ENCODE measurements around the gene RAPGEF5.

Gene RAPGEF5

DNA sequence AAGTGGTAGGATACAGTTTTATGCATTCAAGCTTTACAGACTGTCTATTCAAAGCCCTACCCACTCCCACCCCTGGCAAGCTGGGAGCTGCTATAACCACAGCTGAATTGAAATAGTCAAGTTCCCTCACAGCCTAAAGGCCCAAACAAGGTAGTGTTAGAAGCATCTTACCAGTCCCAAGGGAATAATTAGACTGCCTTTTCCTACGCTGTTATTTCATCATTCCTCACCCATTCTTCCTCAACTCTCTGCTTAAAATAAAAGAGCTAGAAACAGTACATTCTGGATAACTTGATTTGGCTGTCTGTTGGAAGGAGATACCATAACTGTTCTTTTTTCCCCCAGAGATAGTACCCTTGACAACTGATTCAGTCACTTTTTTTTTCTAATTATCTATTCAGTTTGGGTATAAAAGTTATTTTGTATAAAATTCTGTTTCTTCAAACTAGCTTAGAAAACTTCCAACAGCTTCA is 54.0 kb downstream of the RAPGEF5 start:
- no peak for DNase-seq

DNA sequence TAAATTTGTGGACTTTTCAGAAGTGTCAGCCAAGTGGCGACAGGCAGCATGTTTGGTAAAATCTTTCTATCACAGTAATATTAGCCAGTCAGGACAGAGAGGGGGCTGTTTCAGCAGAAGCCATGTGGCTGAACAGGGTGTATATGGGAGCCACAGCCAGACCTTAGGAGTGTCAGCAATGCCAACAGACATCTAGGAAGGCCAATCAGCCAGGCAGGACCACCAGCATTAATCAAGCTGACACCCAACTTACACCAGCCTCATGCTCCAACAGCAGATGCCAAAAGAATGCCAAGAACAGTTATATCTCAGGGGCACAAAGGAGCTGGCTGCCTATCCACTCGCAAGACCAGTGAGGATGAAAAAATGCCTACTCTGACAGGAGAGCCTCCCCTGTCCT is 54.8 kb downstream of the RAPGEF5 start:
- no peak for DNase-seq

DNA sequence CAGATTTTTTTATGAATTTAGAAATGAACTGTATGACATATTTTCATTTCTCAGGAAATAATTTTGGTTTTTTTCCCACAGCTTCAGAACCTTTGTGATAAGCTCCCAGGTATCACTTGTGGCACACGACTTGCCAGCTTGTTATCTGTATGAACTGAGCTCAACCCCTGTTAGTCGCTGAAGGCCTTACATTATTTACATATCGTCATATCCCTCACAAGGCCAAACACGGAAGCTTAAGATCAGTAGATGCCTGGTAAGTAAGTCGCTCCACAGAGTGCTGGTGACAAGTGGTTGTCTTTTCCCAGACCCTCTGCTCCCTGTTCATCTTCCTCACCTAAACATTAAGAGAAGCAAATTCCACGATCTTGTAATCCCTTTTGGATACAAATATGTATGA is 55.2 kb downstream of the RAPGEF5 start:
- no peak for DNase-seq

DNA sequence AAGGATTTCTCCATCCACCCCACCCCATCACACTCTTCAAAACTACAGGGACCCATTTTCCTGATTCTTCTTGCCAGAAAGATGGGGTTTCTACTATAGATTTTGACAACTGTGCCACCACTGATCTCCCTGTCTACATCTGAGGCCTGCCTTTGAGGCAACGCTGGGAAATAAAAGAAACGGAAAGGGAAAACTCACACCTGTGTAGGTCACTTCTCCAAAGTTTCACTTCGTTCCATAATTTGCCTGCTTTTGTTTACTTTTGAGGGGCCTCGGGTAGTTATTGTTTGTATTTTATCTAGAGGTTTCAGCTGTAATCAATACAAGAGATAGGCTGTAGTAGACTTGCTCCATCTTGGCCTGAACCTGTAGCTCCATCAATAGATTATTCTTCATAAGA is 56.1 kb downstream of the RAPGEF5 start:
- no peak for DNase-seq

DNA sequence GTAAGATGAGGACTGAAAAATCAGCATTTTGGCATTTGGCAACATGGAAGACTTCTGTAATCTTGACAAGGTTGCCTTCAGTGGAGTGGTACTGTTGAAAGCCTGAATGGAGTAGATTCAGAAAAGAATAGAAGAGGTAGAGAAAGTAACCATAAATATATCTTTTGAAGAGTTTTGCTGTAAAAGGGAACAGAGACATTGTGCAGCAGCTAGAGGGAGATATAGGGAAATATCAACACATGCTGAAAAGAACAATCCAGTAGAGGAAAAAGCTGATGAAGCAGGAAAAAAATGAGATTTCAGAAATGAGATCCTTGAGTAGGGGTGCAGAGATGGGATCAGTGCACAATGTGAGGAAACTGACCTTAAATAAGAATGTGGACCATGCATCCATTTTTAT is 60.0 kb downstream of the RAPGEF5 start:
- DNase-seq = no peak

DNA sequence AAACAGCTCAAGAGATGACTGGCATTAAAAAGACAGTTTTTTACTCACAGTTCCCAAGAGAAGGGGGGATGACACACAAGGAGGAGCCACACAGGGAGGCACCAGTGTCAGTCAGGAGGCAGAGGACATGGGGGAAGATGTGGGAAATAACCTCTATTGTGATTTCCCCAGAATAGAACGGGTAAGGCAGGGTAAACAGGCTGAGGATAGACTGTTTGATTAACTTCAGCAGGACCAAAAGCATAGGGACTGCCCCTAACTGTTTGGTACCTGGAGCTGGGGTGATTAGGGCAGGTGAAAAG is 60.7 kb downstream of the RAPGEF5 start:
- no peak for DNase-seq

DNA sequence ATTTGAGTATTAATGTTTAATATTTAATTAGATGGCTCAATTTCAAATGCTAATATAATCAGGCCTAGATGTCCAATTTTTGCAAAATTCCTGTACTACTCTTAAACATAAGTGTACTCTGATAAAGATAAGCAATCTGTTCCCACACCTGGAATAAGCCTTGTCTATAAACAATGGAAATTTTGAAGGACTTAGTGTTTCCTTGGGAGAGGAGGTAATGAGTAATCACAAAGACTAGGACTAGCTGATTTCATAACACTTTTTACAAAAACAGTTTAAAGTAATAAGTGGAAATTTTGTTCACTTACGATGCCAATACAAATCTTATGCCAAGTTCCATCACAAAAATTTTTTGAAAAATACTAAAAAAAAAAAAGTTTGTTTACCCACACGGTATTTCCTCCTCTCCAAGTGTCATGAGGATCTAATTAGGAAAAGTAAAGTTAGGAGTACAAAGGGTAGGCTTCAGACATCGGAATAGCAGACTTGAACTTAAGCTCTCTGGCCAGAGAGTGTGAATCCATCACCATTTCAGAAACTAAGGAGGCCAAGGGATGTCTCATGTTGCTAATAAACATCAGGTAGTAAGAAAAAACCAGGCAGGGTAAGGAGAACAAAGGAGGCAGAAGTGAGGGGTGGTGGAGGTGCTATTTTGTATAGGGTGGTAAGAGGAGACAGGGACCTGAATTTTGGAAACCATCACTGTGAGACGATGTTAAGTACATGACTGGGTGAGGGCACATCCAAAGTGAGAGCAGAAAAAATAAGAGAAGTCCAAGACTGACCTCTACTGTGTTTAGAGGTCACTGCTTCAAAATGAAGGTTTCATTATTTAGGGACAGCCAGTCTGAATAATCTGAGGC is 61.3 kb downstream of the RAPGEF5 start:
- no peak for DNase-seq

DNA sequence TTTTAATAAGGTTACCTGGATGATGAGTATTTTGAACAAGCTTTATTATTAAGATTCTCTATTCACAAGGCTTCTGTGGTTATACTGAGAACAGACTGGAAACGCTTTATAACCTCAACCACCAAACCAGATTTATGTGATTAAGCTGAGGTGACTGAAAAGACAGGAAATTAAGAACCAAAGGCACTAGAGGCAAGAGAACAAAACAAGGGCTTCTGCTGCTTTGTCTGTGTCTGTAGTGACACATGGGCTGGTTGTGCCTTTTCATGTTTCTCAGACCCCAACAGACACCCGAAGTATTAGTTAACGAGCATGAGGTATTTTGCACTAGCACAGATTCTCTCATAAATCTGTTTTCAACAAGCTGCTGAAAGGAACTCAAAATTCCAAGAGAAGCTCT is 64.4 kb downstream of the RAPGEF5 start:
- no peak for DNase-seq

DNA sequence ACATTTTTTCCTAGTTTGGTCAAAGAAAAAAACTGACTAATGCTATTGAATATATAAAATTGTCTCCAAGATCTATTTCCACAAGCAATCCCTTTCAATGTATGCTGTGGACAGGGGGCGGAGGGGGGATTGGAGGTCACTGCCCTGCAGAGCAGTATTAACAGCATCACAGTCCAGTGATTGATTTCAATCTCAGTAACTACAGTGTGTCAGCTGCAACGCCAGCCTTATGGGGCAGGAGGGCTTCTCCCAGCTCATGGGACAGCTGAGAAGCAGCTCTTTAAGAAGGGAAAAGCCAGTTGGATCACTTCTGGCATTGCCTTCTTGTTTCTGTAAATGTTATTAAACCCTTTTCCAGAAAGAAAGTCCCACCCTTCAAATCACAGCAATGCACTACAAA is 65.0 kb downstream of the RAPGEF5 start:
- no peak for DNase-seq

DNA sequence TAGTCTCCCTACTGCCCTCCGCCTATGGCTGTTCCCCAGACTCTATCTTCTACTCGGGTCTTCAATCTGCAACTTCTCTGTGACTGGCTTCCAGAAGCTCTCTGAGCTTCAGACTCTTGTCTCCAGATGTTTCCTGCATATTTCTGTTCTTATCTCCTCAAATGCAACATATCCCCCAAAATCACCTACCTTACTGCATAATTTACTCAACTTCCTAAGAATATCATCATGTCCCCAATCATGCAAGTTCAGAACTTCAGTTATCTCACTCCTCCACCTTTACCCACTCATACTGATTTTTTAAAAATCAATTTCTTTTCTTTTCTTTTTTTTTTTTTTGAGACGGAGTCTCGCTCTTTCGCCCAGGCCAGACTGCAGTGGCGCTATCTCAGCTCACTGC is 68.8 kb downstream of the RAPGEF5 start:
- DNase-seq = no peak

DNA sequence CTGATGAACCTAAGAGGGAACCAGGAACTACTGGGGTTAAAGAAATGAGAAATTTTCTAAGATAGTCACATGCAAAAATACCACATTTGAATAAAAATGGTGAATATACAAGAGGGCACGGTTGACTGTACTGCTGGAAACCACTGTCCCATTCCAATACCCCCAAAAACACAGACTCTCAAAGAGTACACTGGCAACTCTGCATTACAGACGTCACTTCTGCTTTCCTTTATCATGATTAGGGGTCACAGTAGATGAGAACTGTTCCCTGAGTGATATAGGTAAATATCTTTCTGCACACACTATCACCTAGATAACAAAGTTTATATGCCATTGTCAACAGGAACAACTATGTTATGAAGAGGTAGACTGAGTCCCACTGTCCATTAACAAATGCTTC is 69.5 kb downstream of the RAPGEF5 start:
- no peak for DNase-seq

DNA sequence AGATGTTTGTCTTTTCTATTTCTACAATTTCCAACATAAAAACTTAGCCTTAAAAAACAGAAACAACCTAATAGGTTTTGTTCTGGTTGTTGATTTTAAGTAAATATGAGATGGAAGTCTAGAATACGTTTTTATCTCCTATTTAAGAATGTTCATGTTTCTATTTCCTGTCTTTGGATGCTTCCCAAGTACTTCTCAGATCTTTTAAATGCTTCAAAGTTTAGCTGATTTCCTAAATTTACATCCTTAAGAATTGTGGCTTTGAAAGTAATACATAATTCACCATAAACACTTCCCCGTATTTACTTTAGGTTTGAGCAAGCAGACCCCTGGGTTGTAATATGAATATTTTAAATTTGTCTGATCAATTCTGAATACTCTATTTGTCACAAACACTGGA is 70.5 kb downstream of the RAPGEF5 start:
- no peak for DNase-seq

DNA sequence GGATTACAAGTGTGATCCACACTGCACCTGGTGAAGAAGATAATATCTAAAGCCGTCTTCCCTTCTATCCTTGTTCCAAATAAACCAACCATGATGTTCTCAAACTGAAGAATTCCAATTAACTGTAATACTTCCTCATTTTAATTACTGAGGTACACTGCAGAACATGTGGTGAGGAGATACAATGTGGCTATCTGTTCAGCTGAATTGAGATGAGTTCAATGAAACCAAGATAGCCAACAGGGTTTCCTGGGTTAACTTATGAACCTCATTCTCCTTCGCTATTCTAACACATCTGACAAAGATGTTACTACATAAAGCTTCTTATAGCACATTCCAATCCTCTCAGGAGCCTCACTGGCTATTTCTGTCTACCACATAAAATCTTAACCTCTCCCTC is 75.5 kb downstream of the RAPGEF5 start:
- DNase-seq = no peak

DNA sequence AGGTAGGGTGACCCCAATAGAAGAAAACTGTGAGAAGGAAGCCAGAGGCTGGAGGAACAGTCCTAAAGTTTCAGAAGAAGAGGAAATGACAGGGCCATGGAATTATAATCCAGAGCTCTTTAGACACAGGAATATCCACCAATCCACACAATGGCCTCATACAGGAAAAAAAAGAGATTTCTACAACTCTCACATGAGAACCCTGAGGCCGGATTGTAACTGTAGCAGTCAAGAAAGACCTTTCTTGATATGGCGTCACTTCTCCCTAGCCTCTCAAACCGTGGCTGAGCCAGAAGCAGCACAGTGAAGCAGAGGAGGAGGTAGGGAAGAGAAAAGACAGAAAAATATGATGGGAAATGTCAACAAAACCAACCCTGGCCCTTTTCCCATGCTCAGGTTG is 76.9 kb downstream of the RAPGEF5 start:
- no peak for DNase-seq

DNA sequence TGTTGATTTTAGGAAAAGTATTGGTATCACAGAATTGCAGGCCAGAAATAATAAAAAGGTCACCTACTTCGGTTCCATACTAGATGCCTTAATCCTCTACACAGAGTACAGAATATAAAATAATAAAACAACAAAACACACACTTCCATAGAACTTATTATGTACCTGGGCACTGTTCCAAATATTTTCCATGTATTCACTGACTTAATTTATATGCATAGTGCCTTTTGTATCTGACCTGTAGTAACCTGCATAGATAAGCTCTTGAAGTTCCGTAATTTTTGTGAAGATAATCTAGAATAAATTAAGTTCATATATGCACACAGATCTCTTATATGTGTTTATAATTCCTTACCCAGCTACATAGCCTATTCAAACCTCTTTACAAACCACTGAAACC is 78.3 kb downstream of the RAPGEF5 start:
- no peak for DNase-seq

DNA sequence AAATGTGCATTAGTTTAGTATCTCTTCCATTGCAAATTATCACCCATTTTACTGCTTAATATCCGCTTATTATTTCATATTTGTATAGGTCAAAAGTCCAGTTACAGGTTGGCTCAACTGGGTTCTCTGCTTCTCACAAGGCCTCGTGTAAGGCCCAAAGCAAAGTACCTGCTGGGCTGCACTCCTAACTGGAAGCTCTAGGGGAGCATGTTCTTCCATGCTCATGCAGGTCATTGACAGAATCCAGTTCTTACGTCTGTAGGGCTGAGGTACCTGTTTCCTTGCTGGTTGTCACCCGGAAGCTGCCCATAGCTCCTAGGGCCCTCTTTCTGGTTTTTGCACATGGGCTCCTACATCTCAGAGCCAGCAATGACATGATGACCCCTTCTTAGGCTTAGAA is 79.6 kb downstream of the RAPGEF5 start:
- DNase-seq = no peak

DNA sequence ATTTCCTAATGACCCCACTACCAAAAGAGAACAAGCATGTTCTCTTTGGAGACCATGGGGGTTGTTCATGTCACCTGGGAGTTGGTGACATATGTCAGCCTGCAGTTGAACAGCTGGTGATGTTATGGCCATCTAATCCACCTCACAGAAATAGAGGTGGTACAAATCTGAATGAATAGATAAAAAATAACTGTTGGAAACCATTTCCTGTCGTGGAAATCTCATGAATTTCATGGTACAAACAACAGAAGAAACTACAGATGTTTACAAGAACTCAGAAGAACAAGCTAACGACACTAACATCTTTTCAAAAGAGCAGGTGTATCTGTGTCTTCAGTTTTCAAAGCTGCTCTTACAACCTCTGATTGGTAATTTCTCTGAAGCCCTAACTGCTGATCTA is 81.3 kb downstream of the RAPGEF5 start:
- DNase-seq = no peak

DNA sequence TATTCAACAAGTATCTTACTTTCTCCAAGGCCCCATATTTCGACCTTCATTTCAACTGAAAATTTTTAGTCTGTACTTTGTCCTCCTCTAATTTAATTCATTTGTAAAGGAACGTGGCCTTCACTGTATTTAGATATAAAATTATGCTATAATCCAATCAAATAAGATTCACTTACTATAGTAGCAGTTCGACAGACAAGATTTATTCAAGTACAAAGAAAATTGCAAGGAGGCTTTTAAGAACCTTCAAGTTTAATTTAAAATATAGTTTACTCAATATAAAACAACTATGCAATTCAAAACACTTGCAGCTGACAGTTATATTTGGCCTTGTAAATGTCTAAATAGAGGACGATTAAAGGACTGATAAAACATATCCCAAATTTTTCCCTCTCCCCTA is 85.6 kb downstream of the RAPGEF5 start:
- DNase-seq = no peak

DNA sequence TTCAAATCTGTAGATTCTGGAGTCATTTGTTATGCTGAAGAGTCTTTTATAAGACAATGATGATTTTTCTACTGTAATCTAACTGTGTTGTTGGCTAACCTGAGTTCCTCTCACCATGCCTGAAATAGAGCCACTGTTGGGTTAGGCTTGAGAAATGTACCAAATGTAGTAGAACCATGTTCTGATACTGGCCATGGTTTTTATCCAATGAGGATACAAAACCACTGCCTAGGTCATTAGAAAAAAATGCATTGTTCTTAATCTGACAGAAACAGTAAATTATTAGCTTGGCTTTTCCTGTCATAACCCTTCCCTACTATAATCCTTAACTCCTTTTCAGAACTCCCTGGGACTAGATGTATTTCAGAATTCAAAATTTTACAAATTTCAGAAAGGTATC is 86.6 kb downstream of the RAPGEF5 start:
- DNase-seq = no peak

DNA sequence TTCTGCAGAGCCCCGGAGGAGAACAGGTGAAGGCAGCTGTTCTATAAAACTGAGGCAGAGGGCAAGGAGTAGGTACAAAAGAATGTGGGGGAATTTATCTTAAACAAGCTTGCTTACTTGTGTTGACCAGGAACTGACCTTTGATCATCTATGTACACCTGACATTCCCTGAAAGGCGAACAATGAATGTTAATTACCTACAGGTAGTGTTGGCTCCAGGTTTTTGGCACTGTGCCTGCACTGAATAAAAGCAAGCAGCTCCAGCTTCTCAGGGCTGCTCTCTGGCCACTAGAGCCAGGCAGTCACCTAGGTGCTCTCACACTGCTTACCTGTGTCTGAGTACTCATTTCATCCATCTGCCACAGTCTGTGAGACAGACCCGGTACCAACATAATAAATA is 87.0 kb downstream of the RAPGEF5 start:
- no peak for DNase-seq

DNA sequence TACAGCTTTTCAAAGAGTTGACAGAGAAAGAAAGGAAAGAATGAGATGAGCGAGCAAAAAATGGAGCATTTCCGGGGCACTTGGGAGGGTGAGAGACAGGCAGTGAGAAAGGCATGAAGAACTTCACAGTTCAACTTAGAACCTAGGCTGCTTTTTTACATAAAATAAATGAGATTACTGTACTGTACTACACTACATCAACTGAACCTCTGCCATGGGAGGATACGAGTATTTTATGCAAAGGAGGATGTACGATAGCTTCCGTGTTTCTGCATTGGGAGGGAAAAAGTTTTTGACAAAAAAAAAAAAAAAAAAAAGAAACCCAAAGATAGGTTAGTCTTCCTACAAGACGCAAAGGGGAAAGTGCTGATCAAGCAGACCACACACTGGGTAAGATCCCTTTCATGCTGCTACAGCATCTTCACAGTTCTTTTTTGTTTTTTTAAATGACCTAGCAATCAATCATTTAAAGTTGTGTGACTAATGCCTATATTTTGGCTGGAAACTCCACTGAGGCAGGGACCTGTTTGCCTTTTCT is 88.0 kb downstream of the RAPGEF5 start:
- no peak for DNase-seq

DNA sequence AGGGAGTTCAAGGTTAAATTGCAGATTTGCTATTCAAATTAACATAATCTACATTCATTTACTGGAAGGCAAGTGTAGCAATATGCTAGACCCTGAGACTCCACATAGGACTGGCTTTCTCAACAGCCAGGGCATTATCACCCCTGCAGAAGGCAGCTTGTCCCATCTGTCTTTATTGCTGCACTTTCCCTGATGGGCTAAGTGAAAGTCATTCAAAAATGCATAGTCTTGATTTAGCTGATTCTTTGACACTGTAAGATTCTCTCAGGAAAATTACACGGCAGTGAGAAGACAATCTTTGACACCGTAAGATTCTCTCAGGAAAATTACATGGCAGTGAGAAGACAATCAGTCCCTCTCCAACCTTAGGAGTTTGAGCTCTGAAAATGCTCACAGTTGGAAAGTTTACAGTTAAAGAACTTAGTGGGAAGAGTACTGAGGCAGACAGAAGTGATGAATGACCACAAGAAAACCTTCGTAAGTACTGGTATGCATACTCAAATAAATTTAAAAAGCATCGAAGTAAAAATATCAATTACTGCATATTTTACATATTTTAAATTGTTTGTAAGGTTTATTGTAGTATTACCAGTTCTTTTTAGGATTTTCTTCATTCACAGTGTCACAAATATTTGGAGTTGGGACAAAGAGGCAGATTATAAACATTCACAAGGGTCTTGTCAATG is 88.9 kb downstream of the RAPGEF5 start:
- no peak for DNase-seq

DNA sequence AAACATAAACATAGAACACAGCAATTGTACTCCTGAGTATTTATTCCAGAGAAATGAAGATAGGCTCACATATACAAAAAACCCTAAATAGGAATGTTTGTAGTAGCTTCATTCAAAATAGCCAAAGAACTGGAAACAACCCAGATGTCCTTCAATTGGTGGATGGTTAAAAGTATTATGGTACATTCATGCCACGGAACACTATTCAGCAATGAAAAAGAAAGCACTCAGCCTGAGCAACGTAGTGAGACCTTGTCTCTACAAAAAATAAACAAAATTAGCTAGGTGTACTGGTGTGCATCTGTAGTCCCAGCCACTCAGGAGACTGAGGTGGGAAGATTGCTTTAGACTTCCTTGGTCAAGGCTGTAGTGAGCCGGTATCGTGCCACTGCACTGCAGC is 94.4 kb downstream of the RAPGEF5 start:
- DNase-seq = no peak

DNA sequence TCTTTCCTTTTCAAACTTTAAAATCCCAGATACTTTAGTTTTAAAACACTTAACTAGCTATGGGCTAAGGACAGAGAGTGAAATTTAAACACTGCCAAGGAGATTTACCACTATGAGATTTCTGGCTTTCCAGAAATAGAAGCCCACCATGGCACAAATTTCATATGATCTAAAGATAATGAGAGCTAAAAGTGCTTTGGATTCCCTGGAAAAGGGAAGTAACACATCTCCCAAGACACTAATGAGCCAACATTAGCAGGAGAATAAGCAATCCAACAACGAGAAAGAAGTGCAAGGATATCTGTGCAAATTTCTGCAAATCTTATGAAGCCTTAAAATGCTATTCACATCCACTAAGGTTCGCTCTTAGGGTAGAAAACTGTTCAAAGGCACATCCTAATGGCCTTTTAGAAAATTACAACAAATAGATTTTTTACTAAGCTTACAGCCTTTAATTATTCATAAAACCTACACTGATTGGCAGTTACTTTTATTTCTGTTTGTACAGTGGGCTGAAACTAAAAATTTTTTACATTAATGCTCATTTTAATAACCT is 100.3 kb downstream of the RAPGEF5 start:
- no peak for DNase-seq
